Body of pancreas (tissue), 4 donors: ENCODE measurements around the gene TSPAN4. TPM values are rescaled to one million over a fixed set of nuclear protein-coding genes. Genes with fewer than 3 reads are reported as not detected.

Source experiments
- ATAC-seq: fragments of 150-250 bp; one replicate; pipeline ENCODE4 v1.9.1; 2016
- DNase-seq, 4 donors: peaks; one replicate each; pipeline ENCODE4 v3.0.0-alpha.2; 2019
- H3K27ac ChIP-seq, 4 donors: fragments of 200-600 bp; sonication (generic); 1 replicate in 3 of 4; 2 replicates in 1 of 4; pipeline versions ENCODE4 v1.5.1 to v1.6.1; 2016 to 2019; ENCODE audit warnings: mild to moderate bottlenecking in 1 of 4, mixed read lengths in 1 of 4, moderate library complexity in 1 of 4
- H3K27me3 ChIP-seq, 2 donors: fragments of 200-600 bp; sonication (generic); one replicate each; pipeline ENCODE4 v1.6.0; 2016; ENCODE audit warnings: mild to moderate bottlenecking in 1 of 2
- H3K36me3 ChIP-seq, 2 donors: fragments of 200-600 bp; sonication (generic); replicated peaks in 1 of 2; 2 replicates each; pipeline ENCODE4 v1.5.1; 2016; ENCODE audit warnings: low read depth in 2 of 2; ENCODE audit not compliant: insufficient read depth in 1 of 2
- H3K4me1 ChIP-seq: fragments of 200-600 bp; sonication (generic); one replicate; pipeline ENCODE4 v1.6.0; 2016
- H3K4me3 ChIP-seq, 2 donors: fragments of 200-600 bp; sonication (generic); 1 replicate in 1 of 2; 2 replicates in 1 of 2; pipeline ENCODE4 v1.5.1; 2016 to 2019
- H3K9me3 ChIP-seq, 3 donors: fragments of 200-600 bp; sonication (generic); 1 replicate in 2 of 3; 2 replicates in 1 of 3; pipeline ENCODE4 v1.5.1; 2016
- CTCF ChIP-seq, 7 experiments: fragments of 450-650 bp in 4 of 7; fragments of 200-600 bp in 3 of 7; sonication (generic) in 3 of 7; IDR thresholded peaks; one replicate each; pipeline ENCODE4 v1.5.1; 2016 to 2019; ENCODE audit warnings: antibody characterized with exemption in 7 of 7
- POLR2A ChIP-seq, 3 donors: fragments of 450-650 bp; IDR thresholded peaks; one replicate each; pipeline ENCODE4 v1.6.1; 2016; ENCODE audit warnings: antibody characterized with exemption in 3 of 3, mild to moderate bottlenecking in 2 of 3
- whole genome bisulfite sequencing, 2 donors: methylation state at CpG; one replicate each; pipeline ENCODE4 v1.1.5; 2017; 5-methylcytosine and 5-hydroxymethylcytosine counted together
- intact Hi-C: fragments of 100-400 bp; cut with DNase I; formaldehyde crosslinking; loops from one replicate; pipeline ENCODE4 v1.15.1; 2023
- total RNA-seq, 2 donors: library from RNA; depleted of rRNA; stranded (reverse); fragments of >200 nt; gene quantifications; one replicate each; pipeline ENCODE4 v1.1.0, GENCODE V29; 2016

Gene TSPAN4
- total RNA-seq, 2 donors from 2014 or later: 44.9 to 87.7 TPM

GRCh38 chr11:812390-812789 is 30.3 kb upstream of the TSPAN4 start:
- H3K4me1 ChIP-seq: peaks cover 26% of the 10 kb centered on the region
- ATAC-seq: no peak
- 84 to 97% methylated on average over 3 of the region's 3 CpGs for WGBS, 2 donors
- DNase-seq: no peak
- TF ChIP-seq CTCF (IDR thresholded peaks at IDR 0.05): no peak
- no peak for TF ChIP-seq POLR2A (IDR thresholded peaks at IDR 0.05)
- no peak overlapping the region for H3K27ac ChIP-seq
- no peak overlapping the region for H3K4me3 ChIP-seq
- peaks cover 0 to 12% of the 10 kb centered on the region in 2 donors for H3K36me3 ChIP-seq
- H3K9me3 ChIP-seq: no peaks in the 10 kb centered on the region
- H3K27me3 ChIP-seq: no peaks in the 10 kb centered on the region
- intact Hi-C loops: no loop called here

GRCh38 chr11:813072-813455 is 29.6 kb upstream of the TSPAN4 start:
- no peak for ATAC-seq
- Histone ChIP-seq H3K4me1 (peaks cover 25% of the 10 kb centered on the region), H3K27me3 (no peaks in the 10 kb centered on the region), H3K4me3 (no peak overlapping the region), H3K27ac (no peak overlapping the region), H3K9me3 (no peaks in the 10 kb centered on the region), H3K36me3 (peaks cover 0 to 12% of the 10 kb centered on the region in 2 donors)
- WGBS, 2 donors: 87 to 91% methylated on average over 6 of the region's 6 CpGs
- TF ChIP-seq POLR2A (IDR thresholded peaks at IDR 0.05): no peak
- no peak for TF ChIP-seq CTCF (IDR thresholded peaks at IDR 0.05)
- intact Hi-C loops: no loop called here
- DNase-seq: no peak

GRCh38 chr11:813456-814096 is 29.1 kb upstream of the TSPAN4 start:
- no peak overlapping the region for H3K27ac ChIP-seq
- ATAC-seq: no peak
- peaks cover 0 to 12% of the 10 kb centered on the region in 2 donors for H3K36me3 ChIP-seq
- intact Hi-C loops: no loop called here
- no peaks in the 10 kb centered on the region for H3K27me3 ChIP-seq
- no peak for DNase-seq
- peaks cover 25% of the 10 kb centered on the region for H3K4me1 ChIP-seq
- 72 to 100% methylated on average over 6 to 8 of the region's 9 CpGs for WGBS, 2 donors
- H3K4me3 ChIP-seq: no peak overlapping the region
- no peak for TF ChIP-seq POLR2A (IDR thresholded peaks at IDR 0.05)
- TF ChIP-seq CTCF (IDR thresholded peaks at IDR 0.05): no peak
- no peaks in the 10 kb centered on the region for H3K9me3 ChIP-seq

- Histone ChIP-seq H3K27ac (no peak overlapping the region), H3K4me3 (no peak overlapping the region), H3K36me3 (peaks cover 0 to 12% of the 10 kb centered on the region in 2 donors), H3K27me3 (no peaks in the 10 kb centered on the region), H3K9me3 (no peaks in the 10 kb centered on the region), H3K4me1 (peaks cover 27% of the 10 kb centered on the region)
- ATAC-seq (no peak), DNase-seq (no peak)
- intact Hi-C loops: no loop called here
- TF ChIP-seq CTCF (IDR thresholded peaks at IDR 0.05) (no peak), POLR2A (IDR thresholded peaks at IDR 0.05) (no peak)
- 71 to 83% methylated on average over 6 to 11 of the region's 11 CpGs for WGBS, 2 donors
Observed at GRCh38 chr11:815675-816432, 26.8 kb upstream of the TSPAN4 start.
